Measurements from ENCODE around the gene SH2D5.
"Not testable (repeated sequence)": the region's sequence is repeated elsewhere in the genome, so short reads cannot be mapped to it uniquely, and the experiment has no call there.

The SH2D5 gene

DNA sequence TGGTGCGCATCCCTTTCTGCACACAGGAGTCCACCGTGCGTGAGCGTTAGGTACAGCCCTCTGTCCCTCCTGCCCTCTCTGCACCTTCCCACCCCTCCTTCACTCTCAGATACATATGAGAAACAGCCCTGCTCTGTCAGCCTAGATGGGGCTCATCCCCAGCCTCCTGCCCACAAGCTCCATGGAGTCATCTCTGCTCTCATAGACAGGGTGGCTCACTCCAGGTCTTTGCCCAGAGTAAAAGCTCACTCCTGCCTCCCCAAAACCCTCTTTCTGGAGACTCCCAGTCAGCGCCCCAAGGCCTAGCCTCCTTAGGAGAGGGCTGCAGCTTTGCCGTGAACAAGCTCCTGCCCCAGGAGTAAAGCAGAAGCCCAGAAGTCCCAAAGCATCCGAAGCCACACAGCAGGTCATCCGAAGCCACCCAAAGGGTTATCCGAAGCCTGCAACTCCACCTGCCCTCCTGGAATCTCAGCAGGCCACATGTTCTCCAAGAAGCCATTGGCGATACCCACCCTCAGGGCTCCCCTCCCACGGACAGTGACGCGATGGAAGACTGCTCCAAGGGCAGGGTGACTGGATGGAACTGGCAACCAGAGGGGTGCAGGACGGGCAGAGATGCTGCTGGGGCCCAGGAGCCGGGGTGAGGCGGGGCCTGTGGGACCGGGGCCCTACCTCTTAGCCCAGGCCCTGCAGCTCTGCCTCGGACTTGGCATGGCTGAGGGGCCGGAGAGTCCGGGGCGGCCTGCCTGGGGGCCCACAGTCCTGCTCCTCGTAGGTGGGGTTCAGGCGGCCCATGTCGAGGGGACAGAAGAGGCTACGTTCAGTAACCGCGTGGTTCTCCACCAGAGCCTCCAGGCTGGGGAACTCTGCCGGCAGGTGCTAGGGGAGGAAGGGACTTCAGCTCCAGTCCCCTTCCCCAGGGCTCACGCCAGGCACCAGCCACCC, 11.1 kb downstream of the SH2D5 start:
- in situ Hi-C loops (cut with MboI; ENCODE audit: low pct_unique_long_range_greater_than_20kb, low sequenced_read_pairs, unreplicated experiment): no loop called here
- TF ChIP-seq CTCF (IDR thresholded peaks at IDR 0.05; ENCODE audit: extremely low read depth, insufficient read depth, missing control alignments): no peak
- DNase-seq (ENCODE audit: low spot score): no peak

- in situ Hi-C loops (cut with MboI; ENCODE audit: low pct_unique_long_range_greater_than_20kb, low sequenced_read_pairs, unreplicated experiment): no loop called here
- no peak for DNase-seq (ENCODE audit: low spot score)
- no peak for TF ChIP-seq CTCF (IDR thresholded peaks at IDR 0.05; ENCODE audit: extremely low read depth, insufficient read depth, missing control alignments)
Measured at GRCh38 chr1:20720631-20721091, 11.8 kb downstream of the SH2D5 start.

DNA sequence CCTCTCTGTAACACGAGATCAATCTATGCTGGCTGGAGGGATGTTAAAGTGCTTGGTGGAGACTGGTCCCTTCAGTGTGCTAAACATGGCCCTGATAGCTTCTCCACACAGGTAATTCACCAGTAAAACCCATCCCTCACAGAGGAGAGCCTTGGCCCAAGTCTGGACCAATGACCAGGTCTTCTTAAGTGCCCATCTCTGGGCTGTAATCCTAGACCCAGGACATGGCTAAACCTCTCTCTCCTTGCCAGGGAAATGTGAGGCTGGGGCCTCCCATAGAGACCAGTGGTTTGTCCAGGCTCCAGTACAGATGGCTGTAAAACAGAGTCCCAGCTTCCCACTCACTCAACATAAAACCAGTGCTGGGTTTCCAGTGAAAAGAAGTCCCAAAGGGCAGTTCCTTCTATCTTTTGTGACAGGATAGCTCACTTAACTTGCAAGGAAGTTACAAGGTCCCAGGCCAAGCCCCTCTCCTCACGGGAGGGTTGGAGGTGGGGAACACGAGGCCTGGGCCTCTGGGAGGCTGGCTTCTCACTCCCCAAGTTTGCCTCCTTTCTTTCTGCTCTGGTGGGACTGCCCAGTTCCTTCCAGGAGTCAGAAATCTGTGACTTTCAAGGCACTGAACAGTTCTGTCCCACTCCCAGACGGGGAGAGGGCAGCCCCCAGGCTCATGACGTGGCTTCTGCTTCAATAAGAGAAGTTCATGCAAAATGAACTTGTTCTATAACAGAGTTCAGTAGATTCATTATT, 12.5 kb downstream of the SH2D5 start:
- no peak for TF ChIP-seq CTCF (IDR thresholded peaks at IDR 0.05; ENCODE audit: extremely low read depth, insufficient read depth, missing control alignments)
- in situ Hi-C loops (cut with MboI; ENCODE audit: low pct_unique_long_range_greater_than_20kb, low sequenced_read_pairs, unreplicated experiment): no loop called here
- DNase-seq (ENCODE audit: low spot score): no peak

DNA sequence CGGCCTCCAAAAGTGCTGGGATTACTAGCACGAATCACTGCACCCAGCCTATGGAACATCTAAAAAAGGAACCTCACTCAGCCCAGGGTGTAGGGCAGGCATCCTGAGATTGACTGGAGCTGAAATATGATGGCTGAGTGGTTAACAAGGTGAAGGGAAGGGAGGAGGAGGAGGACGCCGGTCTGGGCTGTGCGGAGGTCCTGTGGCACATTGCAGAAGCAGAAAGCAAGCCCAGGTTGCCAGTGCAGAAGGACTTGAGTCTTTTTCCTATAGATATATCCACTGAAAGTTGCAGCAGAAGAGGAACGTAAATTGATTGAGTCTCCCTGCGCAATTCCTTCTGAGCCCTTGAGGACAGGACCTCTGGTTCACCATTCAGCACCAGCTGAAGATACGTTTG, 13.2 kb downstream of the SH2D5 start:
- DNase-seq (ENCODE audit: low spot score): no peak
- in situ Hi-C loops (cut with MboI; ENCODE audit: low pct_unique_long_range_greater_than_20kb, low sequenced_read_pairs, unreplicated experiment): no loop called here
- TF ChIP-seq CTCF (IDR thresholded peaks at IDR 0.05; ENCODE audit: extremely low read depth, insufficient read depth, missing control alignments): no peak

GRCh38 chr1:20718343-20718882, 14.1 kb downstream of the SH2D5 start:
- in situ Hi-C loops (cut with MboI; ENCODE audit: low pct_unique_long_range_greater_than_20kb, low sequenced_read_pairs, unreplicated experiment); DNase-seq (ENCODE audit: low spot score): not testable (repeated sequence)

DNA sequence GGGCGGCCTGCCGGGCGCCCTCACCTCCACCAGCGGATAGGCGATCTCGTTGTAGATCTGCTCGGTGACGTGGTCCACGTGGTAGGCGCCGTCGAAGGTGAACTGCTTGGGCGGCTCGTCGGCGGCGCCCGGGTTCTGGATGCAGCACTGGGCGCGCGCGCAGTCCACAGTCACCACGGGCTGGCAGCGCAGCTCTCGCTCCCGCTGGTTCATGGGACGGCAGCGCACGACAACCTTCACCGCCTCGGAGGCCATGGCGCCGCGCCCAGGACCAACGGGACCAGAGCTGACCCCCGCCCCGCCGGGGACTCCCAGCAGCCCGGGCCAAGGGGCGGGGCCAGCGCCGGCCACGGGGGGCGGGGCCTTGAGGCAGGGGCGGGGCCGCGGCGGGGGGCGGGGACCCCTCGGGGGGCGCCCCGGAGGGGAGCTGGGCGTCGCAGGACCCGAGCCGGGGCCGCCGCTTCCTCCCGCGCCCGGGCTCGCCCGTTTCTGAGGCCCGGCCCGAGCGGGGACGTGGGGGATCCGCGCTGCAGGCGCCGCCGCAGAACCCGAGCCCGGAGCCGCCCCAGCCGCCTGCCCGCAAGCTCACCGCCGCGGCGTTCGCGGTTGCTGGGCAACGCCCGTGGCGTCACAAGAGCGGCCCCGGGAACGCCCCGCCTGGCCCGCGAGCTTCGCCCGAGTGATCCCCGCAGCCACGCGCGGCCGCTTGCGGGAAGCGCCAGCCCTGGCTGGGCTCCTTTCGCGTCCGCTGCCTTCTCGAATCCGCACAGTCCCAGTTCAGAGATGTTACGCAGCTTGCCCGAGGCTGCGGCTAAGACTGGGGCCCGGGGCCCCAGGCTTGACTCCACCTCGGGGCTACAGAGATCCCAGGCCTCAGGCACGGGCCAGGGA, 14.8 kb downstream of the SH2D5 start, which contains the start of gene KIF17:
KIF17 (minus strand) TSS at position 556 of the 891 bp plus-strand sequence; CDS start at position 255, 301 bp downstream.
- in situ Hi-C loops (cut with MboI; ENCODE audit: low pct_unique_long_range_greater_than_20kb, low sequenced_read_pairs, unreplicated experiment): no loop called here
- peak; percentile 86 for DNase-seq (ENCODE audit: low spot score)
- TF ChIP-seq CTCF (IDR thresholded peaks at IDR 0.05; ENCODE audit: extremely low read depth, insufficient read depth, missing control alignments): no peak

Measured in GM13977 (cell line).